H1 (cell line): Measurements from ENCODE around the gene VDR. TPM values are rescaled to one million over a fixed set of nuclear protein-coding genes. Genes with fewer than 3 reads are reported as not detected.

ENCODE experiments used
- CTCF ChIA-PET: fragments of 300-600 bp; sonication (Branson Sonifier 250); formaldehyde crosslinking; loops from one replicate; lab custom pipeline; 2021; ENCODE audit not compliant: partially characterized antibody; lab: Charles Lee
- POLR2A ChIA-PET: fragments of 300-600 bp; sonication (Branson Sonifier 250); formaldehyde crosslinking; loops from one replicate; lab custom pipeline; 2021; ENCODE audit warnings: inconsistent platforms; ENCODE audit not compliant: partially characterized antibody; lab: Charles Lee
- DNase-seq, 2 experiments: peaks; one replicate each; pipeline versions ENCODE4 v3.0.0 to v3.0.0-alpha.2; 2010 to 2022; ENCODE audit warnings: low spot score in 2 of 2, low read depth in 1 of 2, mixed read lengths in 1 of 2
- FAIRE-seq: peaks from 2 replicates; lab custom pipeline; 2011; peaks lifted over from hg19 to GRCh38; lab: Jason Lieb, UNC
- H2AFZ ChIP-seq: 2 replicates; pipeline ENCODE4 v1.8.1; 2012; ENCODE audit warnings: low read length, inconsistent platforms
- H2AK5ac ChIP-seq: 2 replicates; pipeline ENCODE4 v1.6.1; 2013; ENCODE audit warnings: low read depth, low read length
- H2BK120ac ChIP-seq: replicated peaks from 2 replicates; pipeline ENCODE3; 2013; ENCODE audit warnings: low read depth, low read length, inconsistent platforms
- H2BK12ac ChIP-seq: 2 replicates; pipeline ENCODE4 v1.6.1; 2013; ENCODE audit warnings: low read depth, low read length
- H2BK15ac ChIP-seq: 2 replicates; pipeline ENCODE4 v1.6.1; 2013; ENCODE audit warnings: low read length
- H2BK20ac ChIP-seq: 2 replicates; pipeline ENCODE4 v1.6.1; 2013; ENCODE audit warnings: low read length
- H2BK5ac ChIP-seq: 2 replicates; pipeline ENCODE4 v1.6.1; 2013; ENCODE audit warnings: low read depth, low read length
- H3K14ac ChIP-seq: 2 replicates; pipeline ENCODE4 v1.6.1; 2013; ENCODE audit warnings: inconsistent platforms; ENCODE audit not compliant: insufficient read length
- H3K18ac ChIP-seq: 2 replicates; pipeline ENCODE4 v1.6.1; 2013; ENCODE audit warnings: low read length; ENCODE audit errors: extremely low read depth
- H3K23ac ChIP-seq: 2 replicates; pipeline ENCODE4 v1.6.1; 2013; ENCODE audit warnings: inconsistent platforms; ENCODE audit not compliant: insufficient read length
- H3K23me2 ChIP-seq: 2 replicates; pipeline ENCODE4 v1.6.1; 2013; ENCODE audit warnings: low read depth, low read length
- H3K27ac ChIP-seq: 2 replicates; pipeline ENCODE4 v1.6.1; 2011; ENCODE audit warnings: low read depth, low read length, inconsistent platforms
- H3K27me3 ChIP-seq, 4 experiments: replicated peaks in 1 of 4; 1 replicate in 1 of 4; 2 replicates in 3 of 4; pipeline versions ENCODE4 v1.6.1 to v1.8.1; 2011 to 2013; ENCODE audit warnings: low read length in 3 of 4, mild to moderate bottlenecking in 3 of 4, inconsistent platforms in 2 of 4, mixed read lengths in 2 of 4, moderate library complexity in 1 of 4; ENCODE audit not compliant: control insufficient read depth in 3 of 4, insufficient read depth in 3 of 4; ENCODE audit errors: extremely low read depth in 1 of 4
- H3K36me3 ChIP-seq, 4 experiments: 2 replicates each; pipeline versions ENCODE4 v1.6.1 to v1.8.1; 2011 to 2013; ENCODE audit warnings: mild to moderate bottlenecking in 4 of 4, low read length in 3 of 4, moderate library complexity in 2 of 4, control low read depth in 1 of 4, inconsistent platforms in 1 of 4; ENCODE audit not compliant: insufficient read depth in 4 of 4, control insufficient read depth in 2 of 4
- H3K4ac ChIP-seq: replicated peaks from 2 replicates; pipeline ENCODE3; 2013; ENCODE audit warnings: low read length, low read depth, mixed read lengths, inconsistent platforms; ENCODE audit not compliant: insufficient read length
- H3K4me1 ChIP-seq, 4 experiments: replicated peaks in 1 of 4; 1 replicate in 1 of 4; 2 replicates in 3 of 4; pipeline versions ENCODE4 v1.6.1 to v1.8.1; 2011 to 2013; ENCODE audit warnings: low read length in 3 of 4, inconsistent platforms in 2 of 4, mixed read lengths in 1 of 4; ENCODE audit not compliant: insufficient read depth in 4 of 4, control insufficient read depth in 3 of 4
- H3K4me2 ChIP-seq, 2 experiments: 2 replicates each; pipeline versions ENCODE4 v1.6.1 to v1.8.1; 2011 to 2013; ENCODE audit warnings: low read depth in 2 of 2, low read length in 2 of 2, control low read depth in 1 of 2, inconsistent platforms in 1 of 2, mild to moderate bottlenecking in 1 of 2; ENCODE audit not compliant: insufficient read depth in 1 of 2
- H3K4me3 ChIP-seq, 4 experiments: fragments of 200-600, 300-600 bp in 1 of 4; sonication (generic), shearing (Covaris generic), sonication (Bioruptor Twin) in 1 of 4; 2 replicates each; pipeline versions ENCODE4 v1.5.1 to v1.8.1; 2011 to 2016; ENCODE audit warnings: low read length in 4 of 4, low read depth in 3 of 4, control low read depth in 2 of 4, inconsistent platforms in 2 of 4, mild to moderate bottlenecking in 2 of 4, mixed read lengths in 1 of 4, moderate library complexity in 1 of 4; ENCODE audit not compliant: insufficient read depth in 2 of 4; ENCODE audit errors: extremely low read depth in 1 of 4
- H3K56ac ChIP-seq: replicated peaks from 2 replicates; pipeline ENCODE3; 2013; ENCODE audit warnings: low read depth, mild to moderate bottlenecking, mixed read lengths, low read length, inconsistent platforms; ENCODE audit not compliant: insufficient read length
- H3K79me1 ChIP-seq: 2 replicates; pipeline ENCODE4 v1.6.1; 2013; ENCODE audit warnings: low read depth, low read length, control low read depth
- H3K79me2 ChIP-seq, 2 experiments: 2 replicates each; pipeline versions ENCODE4 v1.6.1 to v1.8.1; 2012 to 2013; ENCODE audit warnings: low read length in 2 of 2, mild to moderate bottlenecking in 2 of 2, inconsistent platforms in 1 of 2; ENCODE audit not compliant: insufficient read depth in 2 of 2, control insufficient read depth in 1 of 2
- H3K9ac ChIP-seq, 4 experiments: replicated peaks in 1 of 4; 1 replicate in 1 of 4; 2 replicates in 3 of 4; pipeline versions ENCODE4 v1.6.1 to v1.8.1; 2011 to 2013; ENCODE audit warnings: low read depth in 3 of 4, low read length in 3 of 4, control low read depth in 2 of 4, mild to moderate bottlenecking in 2 of 4, moderate library complexity in 2 of 4, inconsistent platforms in 1 of 4; ENCODE audit errors: extremely low read depth in 1 of 4
- H3K9me3 ChIP-seq, 2 experiments: 2 replicates each; pipeline versions ENCODE4 v1.6.1 to v1.8.1; 2012 to 2013; ENCODE audit warnings: mild to moderate bottlenecking in 2 of 2, moderate library complexity in 2 of 2, control low read depth in 1 of 2, inconsistent platforms in 1 of 2, low read depth in 1 of 2, low read length in 1 of 2, mixed read lengths in 1 of 2; ENCODE audit not compliant: insufficient read depth in 2 of 2
- H4K20me1 ChIP-seq, 2 experiments: replicated peaks in 1 of 2; 2 replicates each; pipeline versions ENCODE3 to v1.8.1; 2011 to 2013; ENCODE audit warnings: inconsistent platforms in 2 of 2, low read length in 2 of 2, mild to moderate bottlenecking in 1 of 2; ENCODE audit not compliant: insufficient read depth in 2 of 2, control insufficient read depth in 1 of 2
- H4K5ac ChIP-seq: 2 replicates; pipeline ENCODE4 v1.6.1; 2013; ENCODE audit warnings: low read length, low read depth, mixed read lengths, inconsistent platforms; ENCODE audit not compliant: insufficient read length
- H4K8ac ChIP-seq: 2 replicates; pipeline ENCODE4 v1.8.0; 2013; ENCODE audit warnings: mild to moderate bottlenecking, moderate library complexity, low read length, inconsistent platforms; ENCODE audit not compliant: insufficient read depth; ENCODE audit errors: extremely low read depth
- H4K91ac ChIP-seq: replicated peaks from 2 replicates; pipeline ENCODE3; 2013; ENCODE audit warnings: low read length, mixed read lengths, inconsistent platforms; ENCODE audit not compliant: insufficient read length
- ASH2L ChIP-seq: fragments of 200-600, 300-600 bp; sonication (generic); IDR thresholded peaks from one replicate; pipeline ENCODE4 v1.7.1; 2017; ENCODE audit warnings: low read length
- BCL11A ChIP-seq, 2 experiments: IDR thresholded peaks; one replicate each; pipeline ENCODE4 v1.6.1; 2011; ENCODE audit warnings: low read depth in 2 of 2, low read length in 2 of 2, mild to moderate bottlenecking in 2 of 2
- CBX8 ChIP-seq: fragments of 300-800, 300-1000 bp; sonication (generic); IDR thresholded peaks from 2 replicates; pipeline ENCODE4 v1.7.1; 2016; ENCODE audit warnings: low read depth, low read length, borderline replicate concordance
- JUND ChIP-seq: IDR thresholded peaks from 2 replicates; pipeline ENCODE4 v1.6.1; 2011; ENCODE audit warnings: mild to moderate bottlenecking, improper control_type of control experiment, low read length
- KDM1A ChIP-seq: fragments of 200-600, 300-600 bp; sonication (generic); IDR thresholded peaks from 2 replicates; pipeline ENCODE4 v1.7.1; 2016; ENCODE audit warnings: mild to moderate bottlenecking, low read length, borderline replicate concordance
- PHF8 ChIP-seq: fragments of 200-600 bp; sonication (generic); conservative IDR thresholded peaks from 2 replicates; pipeline ENCODE4 v1.7.1; 2012; ENCODE audit warnings: low read depth, mild to moderate bottlenecking, inconsistent platforms, low read length, moderate library complexity
- POLR2AphosphoS5 ChIP-seq: IDR thresholded peaks from 2 replicates; pipeline ENCODE4 v1.6.1; 2011; ENCODE audit warnings: low read depth, low read length
- RFX5 ChIP-seq: IDR thresholded peaks from 2 replicates; pipeline ENCODE4 v1.6.1; 2011; ENCODE audit warnings: low read depth, low read length, improper control_type of control experiment, borderline replicate concordance
- RNF2 ChIP-seq: fragments of 200-900, 300-1000 bp; sonication (generic); IDR thresholded peaks from 2 replicates; pipeline ENCODE4 v1.7.1; 2016; ENCODE audit warnings: borderline replicate concordance, low read depth, mild to moderate bottlenecking, antibody characterized with exemption, low read length; ENCODE audit not compliant: poor library complexity, severe bottlenecking; ENCODE audit errors: missing control alignments
- SP4 ChIP-seq: IDR thresholded peaks from 2 replicates; pipeline ENCODE4 v1.6.1; 2012; ENCODE audit warnings: low read length, inconsistent platforms
- WGBS, 2 experiments: shearing (Covaris generic) in 1 of 2; methylation state at CpG; one replicate each; pipeline versions ENCODE4 v1.1.6 to v1.1.7; 2013 to 2015; ENCODE audit warnings: low lambda C conversion rate in 2 of 2, mixed read lengths in 2 of 2, inconsistent platforms in 1 of 2, low coverage in 1 of 2, missing lambda C conversion rate in 1 of 2; ENCODE audit not compliant: insufficient replicate concordance in 2 of 2, insufficient coverage in 1 of 2, insufficient read length in 1 of 2; ENCODE audit errors: extremely low coverage in 1 of 2, missing lambda C conversion rate in 1 of 2; 5-methylcytosine and 5-hydroxymethylcytosine counted together
- polyA plus RNA-seq, 7 experiments: library from polyadenylated mRNA; depleted of rRNA in 3 of 7; stranded (reverse) in 5 of 7; unstranded in 2 of 7; fragments of >200 nt in 5 of 7; fragments of 200-250 nt in 2 of 7; gene quantifications; 1 replicate in 5 of 7; 2 replicates in 1 of 7; 4 replicates in 1 of 7; pipeline versions ENCODE4 v1.2.1 to v1.2.3, GENCODE V29; 2011 to 2013; ENCODE audit warnings: missing spikeins in 2 of 7, mixed read lengths in 2 of 7
- total RNA-seq: library from RNA; stranded (reverse); fragmentation: NEBNext Ultra II Directional; extraction: Animal tissue kit (Norgen Biotek cat#: 25700); gene quantifications from 2 replicates; pipeline ENCODE4 v1.2.1, GENCODE V29; 2021
- TF ChIP-seq, protein P1 (sequence below): IDR thresholded peaks from 2 replicates; pipeline ENCODE4 v1.6.1; 2011; ENCODE audit warnings: low read depth, mild to moderate bottlenecking, low read length; ENCODE audit not compliant: insufficient read depth

The VDR gene
- total and polyA plus RNA-seq, 2 of the 8 experiments (the other 6 are each of a cell fraction or from before 2014, with no cell fraction given): 0.44 to 0.65 TPM

GRCh38 chr12:47858511-47859266 lies 46.1 kb downstream of the VDR start:
- Histone ChIP-seq H3K23ac (no peak overlapping the region), H2AFZ (no peak overlapping the region), H3K27ac (no peak overlapping the region), H3K4me1 (no peaks in the 10 kb centered on the region), H4K20me1 (no peaks in the 10 kb centered on the region), H2BK5ac (no peak overlapping the region), H2AK5ac (no peak overlapping the region), H2BK15ac (0 out of 2 replicates have a peak overlapping the region, but pooled peaks have one; percentile 72), H3K14ac (no peak overlapping the region), H3K18ac (no peak overlapping the region), H3K79me1 (no peaks in the 10 kb centered on the region), H2BK12ac (no peak overlapping the region), H3K9ac (no peak overlapping the region), H3K4ac (no peak overlapping the region), H3K9me3 (no peaks in the 10 kb centered on the region), H3K23me2 (no peaks in the 10 kb centered on the region), H3K4me2 (no peak overlapping the region), H3K4me3 (no peak overlapping the region), H2BK20ac (no peak overlapping the region), H3K36me3 (no peaks in the 10 kb centered on the region), H4K91ac (no peak overlapping the region), H2BK120ac (no peak overlapping the region), H3K27me3 (no peaks in the 10 kb centered on the region), H3K56ac (no peak overlapping the region), H4K8ac (no peak overlapping the region), H3K79me2 (no peaks in the 10 kb centered on the region), H4K5ac (no peak overlapping the region)
- ChIA-PET POLR2A (no interaction called here), CTCF (interaction anchor here (0.8 to 4.2 kb wide), 6 partner anchors 11 to 91 kb away, joined by 3 to 19 read pairs (median 4); no protein-coding TSS in a partner anchor)
- WGBS, 2 experiments: 82% methylated on average over 8 of the region's 8 CpGs; no CpG with 5 or more reads in 1 of the 2 experiments
- FAIRE-seq (no peak), DNase-seq (no peak)
- TF ChIP-seq BCL11A (IDR thresholded peaks at IDR 0.05; ENCODE audit: low read depth in 2 of 2, low read length in 2 of 2) (no peak), RNF2 (no peak), SP4 (no peak), PHF8 (no peak), CBX8 (no peak), RFX5 (no peak), ASH2L (no peak), POLR2AphosphoS5 (no peak), KDM1A (no peak), JUND (no peak)
- TF ChIP-seq, protein P1, sequence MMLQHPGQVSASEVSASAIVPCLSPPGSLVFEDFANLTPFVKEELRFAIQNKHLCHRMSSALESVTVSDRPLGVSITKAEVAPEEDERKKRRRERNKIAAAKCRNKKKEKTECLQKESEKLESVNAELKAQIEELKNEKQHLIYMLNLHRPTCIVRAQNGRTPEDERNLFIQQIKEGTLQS: no peak
